ENCODE measurements around the gene FCGR2B. TPM values are rescaled to one million over a fixed set of nuclear protein-coding genes. Genes with fewer than 3 reads are reported as not detected.

Gene FCGR2B
- not detected for total RNA-seq

GRCh38 chr1:161662684-161663339 lies at the start of gene FCGR2B:
TSS of gene FCGR2B (plus strand) at chr1:161663143. CDS start at chr1:161663242, 99 bp downstream.

GRCh38 chr1:161631076-161631475 lies 31.9 kb upstream of the FCGR2B start, which contains the start of gene FCGR3B:
TSS of gene FCGR3B (minus strand) at chr1:161631176. CDS start at chr1:161631094, 82 bp downstream.

DNA sequence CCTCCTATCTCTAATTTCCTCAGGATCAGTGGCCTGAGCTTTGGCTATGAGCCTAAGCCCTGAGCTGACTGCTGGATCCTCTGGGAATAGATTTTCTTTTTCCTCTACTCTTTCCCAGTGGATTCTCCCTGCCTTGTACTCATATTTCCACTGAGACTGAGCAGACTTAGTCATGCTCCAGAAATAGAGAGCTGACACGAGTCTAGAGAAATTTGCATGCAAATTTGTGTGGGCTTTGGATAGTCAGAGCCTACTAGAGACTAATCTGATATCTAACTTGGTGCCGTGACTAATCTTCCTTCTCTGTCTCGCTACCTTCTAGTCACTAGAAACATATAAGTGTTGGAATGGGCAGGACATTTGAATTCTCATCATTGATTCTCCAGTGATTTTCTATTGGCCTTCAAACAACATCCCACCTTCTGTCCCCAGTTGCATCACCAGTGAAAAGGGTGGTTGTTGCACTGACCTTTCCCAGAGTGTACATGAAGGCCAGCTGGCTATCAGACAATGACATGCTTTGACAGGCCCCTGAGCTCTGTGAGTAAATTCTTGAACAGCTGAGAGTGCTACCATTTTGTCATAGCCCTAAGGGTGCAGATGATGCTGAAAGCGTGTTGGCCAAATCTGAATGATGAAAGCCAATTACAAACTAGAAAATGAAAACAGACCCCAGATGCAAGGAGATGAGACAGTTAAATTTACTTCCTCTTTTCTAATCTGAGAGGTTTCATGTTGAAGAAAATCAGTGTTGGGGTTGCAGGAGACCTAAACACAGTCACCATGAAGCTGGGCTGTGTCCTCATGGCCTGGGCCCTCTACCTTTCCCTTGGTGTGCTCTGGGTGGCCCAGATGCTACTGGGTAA lies 43.8 kb downstream of the FCGR2B start, which contains the start of gene FCRLA:
FCRLA (plus strand) TSS at position 748 of the 866 bp plus-strand sequence; CDS start at position 784, 36 bp downstream.

DNA sequence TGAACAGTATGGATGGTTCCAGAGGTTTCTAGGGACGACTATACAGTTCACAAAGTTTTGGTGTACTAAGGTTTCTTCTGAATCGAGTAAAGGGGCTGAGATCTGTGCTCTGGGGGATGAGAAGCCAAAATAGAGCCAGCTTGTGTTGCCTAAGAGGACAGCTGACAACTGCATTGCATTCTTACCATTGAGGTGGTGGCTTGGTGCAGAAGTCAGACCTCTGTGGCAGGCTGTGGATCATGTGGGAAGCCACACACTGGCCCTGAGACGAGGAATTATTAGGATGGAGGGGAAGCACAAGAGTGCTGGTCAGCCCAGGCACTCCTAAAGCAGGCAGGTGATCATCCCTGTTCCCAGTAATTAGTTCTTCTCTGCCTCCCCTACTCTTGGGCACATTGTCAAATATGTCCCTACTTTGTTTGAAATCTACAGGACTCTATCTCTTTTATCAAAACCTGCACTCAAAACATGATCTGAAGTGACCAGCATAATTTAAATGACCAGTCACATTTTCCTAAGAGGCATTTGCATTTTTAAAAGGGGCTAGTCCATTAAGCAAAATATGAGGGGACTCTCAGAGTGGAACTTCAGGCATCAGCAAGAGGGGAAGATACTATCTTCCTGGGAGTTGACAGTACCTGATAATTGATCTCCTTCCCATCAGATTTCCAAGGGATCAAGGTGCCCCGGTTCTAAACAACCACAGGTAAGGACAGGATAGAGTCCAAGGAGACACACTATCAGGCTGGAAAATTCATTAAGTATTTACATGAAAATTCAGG lies 58.2 kb downstream of the FCGR2B start, which contains the start of gene FCRLB:
FCRLB (plus strand) TSS at position 589 of the 782 bp plus-strand sequence. CDS start 1,129 bp downstream, outside the sequence.

Small RNA genes lying within 50 kb of the gene (small RNA-seq; reads per million reads assigned to genes)
- not detected for gene RF00019 (ENCODE audit: low replicate concordance)

Other genes starting within 250 kb of the FCGR2B start
- 6.3 TPM for gene FCGR2A, start 157.7 kb upstream of the FCGR2B start, total RNA-seq
- gene HSPA6, start 138.6 kb upstream of the FCGR2B start, total RNA-seq, result 0.94 TPM
- 4.1 TPM for gene FCGR3A, start 113.3 kb upstream of the FCGR2B start, total RNA-seq
- 0.63 TPM for gene FCGR3B, start 32.0 kb upstream of the FCGR2B start, total RNA-seq
- not detected for gene FCRLA, start 44.1 kb downstream of the FCGR2B start, total RNA-seq
- 1.9 TPM for gene FCRLB, start 58.4 kb downstream of the FCGR2B start, total RNA-seq
- gene DUSP12, start 86.6 kb downstream of the FCGR2B start, total RNA-seq, result 104 TPM
- gene ATF6, start 103.2 kb downstream of the FCGR2B start, total RNA-seq, result 29.4 TPM